Activated CD8-positive, alpha-beta memory T cell treated with anti-CD3 and anti-CD28 coated beads for 36 hours (primary cell): Measurements from ENCODE around the gene FCMR. TPM values are rescaled to one million over a fixed set of nuclear protein-coding genes. Genes with fewer than 3 reads are reported as not detected.

Source experiments
- CTCF ChIA-PET: fragments of 350-600 bp; sonication (Branson Sonifier 250); formaldehyde crosslinking; loops from one replicate; lab custom pipeline; 2021; ENCODE audit warnings: antibody characterized with exemption; lab: Charles Lee
- POLR2A ChIA-PET: fragments of 350-600 bp; sonication (Branson Sonifier 250); formaldehyde crosslinking; loops from one replicate; lab custom pipeline; 2021; ENCODE audit warnings: antibody characterized with exemption; lab: Charles Lee
- total RNA-seq, 2 experiments: library from RNA; stranded (reverse); gene quantifications; one replicate each; pipeline ENCODE4 v1.2.3, GENCODE V29; 2021

FCMR gene
- total RNA-seq, 2 experiments from 2014 or later, result 53.1 to 56.4 TPM

DNA sequence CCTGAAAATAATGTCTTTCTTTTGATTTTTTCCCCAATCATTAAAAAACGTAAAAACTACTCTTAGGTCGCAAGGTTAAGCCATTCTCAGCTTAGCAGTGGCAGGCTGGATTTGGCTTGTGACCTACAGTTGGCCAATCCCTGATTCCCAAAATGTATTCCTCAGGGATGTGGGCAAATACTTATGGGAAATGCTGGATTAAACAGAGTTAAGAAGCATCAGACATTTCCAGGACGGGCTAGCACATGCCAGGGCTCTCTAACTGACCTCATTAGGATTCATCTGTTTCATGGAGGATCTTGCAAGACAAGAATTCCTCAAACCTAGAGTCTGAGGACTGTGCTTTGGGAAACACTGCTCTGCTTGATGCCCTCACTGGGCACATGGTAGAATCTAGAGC lies 25.5 kb downstream of the FCMR start:
- ChIA-PET POLR2A (no interaction called here), CTCF (interaction anchor here (1.0 to 2.2 kb wide), 2 partner anchors 15 to 31 kb away, joined by 3 to 7 read pairs; partner anchors contain the start of gene IL20)

DNA sequence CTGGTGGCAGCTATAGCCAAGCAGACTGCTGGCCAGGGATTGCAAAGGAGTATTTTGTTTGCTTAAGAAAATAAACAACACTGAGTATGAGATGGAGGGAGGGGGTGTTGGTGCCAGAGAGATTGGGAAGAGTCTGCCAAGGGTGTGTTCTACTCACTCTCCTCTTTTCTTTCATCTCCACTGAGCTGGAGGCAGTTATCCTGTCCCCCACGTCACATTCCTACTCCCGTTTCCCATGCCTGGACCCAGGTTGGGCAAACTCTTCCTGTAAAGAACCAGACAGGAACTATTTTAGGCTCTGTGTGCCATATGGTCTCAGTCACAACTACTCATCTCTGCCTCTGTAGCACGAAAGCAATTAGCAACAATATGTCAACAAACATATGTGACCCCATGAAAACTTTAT lies 25.9 kb downstream of the FCMR start:
- POLR2A ChIA-PET, result no interaction called here
- CTCF ChIA-PET, result interaction anchor here (0.7 to 2.2 kb wide), 4 partner anchors 9 to 31 kb away, joined by 3 to 7 read pairs (median 3); partner anchors contain the start of gene IL20

DNA sequence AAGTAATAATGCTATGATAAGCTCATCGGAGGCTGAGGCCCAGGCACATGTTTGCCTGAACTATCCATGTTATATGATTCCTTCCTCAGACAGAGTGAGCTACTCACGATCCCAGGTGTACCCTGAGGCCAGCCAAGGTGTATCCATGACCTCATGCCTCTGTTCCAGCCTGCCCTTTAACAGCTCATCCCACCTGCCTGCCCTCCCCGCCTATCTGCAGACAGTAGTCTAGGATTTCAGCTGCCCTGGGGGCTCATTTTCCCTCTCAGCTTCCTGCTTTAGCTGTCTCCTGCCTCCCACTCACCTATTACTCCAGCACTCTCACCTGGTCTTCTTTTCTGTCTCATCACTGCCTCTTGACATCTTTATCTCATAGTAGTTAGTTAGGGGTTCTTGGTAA lies 26.4 kb downstream of the FCMR start:
- CTCF ChIA-PET, result interaction anchor here (0.7 to 1.2 kb wide), 2 partner anchors 10 to 14 kb away, joined by 3 read pairs; no protein-coding TSS in a partner anchor
- POLR2A ChIA-PET, result no interaction called here

DNA sequence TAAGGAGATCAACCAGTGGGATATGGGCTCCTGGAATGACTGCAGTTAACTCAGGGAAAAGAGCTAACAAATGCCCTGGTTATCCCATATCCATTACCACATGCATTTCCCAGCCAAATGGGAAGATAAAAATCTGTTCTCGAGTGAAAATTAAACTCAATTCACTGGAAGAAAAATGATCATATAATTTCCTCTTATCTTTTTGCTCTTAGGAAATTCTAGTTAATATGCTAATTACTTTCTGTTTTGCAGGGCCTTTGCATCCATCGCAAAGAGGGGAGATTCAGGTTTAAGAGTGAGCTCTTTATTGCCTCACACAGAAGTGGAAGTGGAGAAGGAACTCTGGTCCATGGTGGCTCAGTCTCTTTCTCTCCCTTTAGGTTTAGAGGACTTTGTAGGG lies 28.4 kb downstream of the FCMR start:
- POLR2A ChIA-PET, result no interaction called here
- CTCF ChIA-PET, result interaction anchor here (1.0 to 1.6 kb wide), 2 partner anchors 9 to 40 kb away, joined by 3 to 4 read pairs; no protein-coding TSS in a partner anchor

DNA sequence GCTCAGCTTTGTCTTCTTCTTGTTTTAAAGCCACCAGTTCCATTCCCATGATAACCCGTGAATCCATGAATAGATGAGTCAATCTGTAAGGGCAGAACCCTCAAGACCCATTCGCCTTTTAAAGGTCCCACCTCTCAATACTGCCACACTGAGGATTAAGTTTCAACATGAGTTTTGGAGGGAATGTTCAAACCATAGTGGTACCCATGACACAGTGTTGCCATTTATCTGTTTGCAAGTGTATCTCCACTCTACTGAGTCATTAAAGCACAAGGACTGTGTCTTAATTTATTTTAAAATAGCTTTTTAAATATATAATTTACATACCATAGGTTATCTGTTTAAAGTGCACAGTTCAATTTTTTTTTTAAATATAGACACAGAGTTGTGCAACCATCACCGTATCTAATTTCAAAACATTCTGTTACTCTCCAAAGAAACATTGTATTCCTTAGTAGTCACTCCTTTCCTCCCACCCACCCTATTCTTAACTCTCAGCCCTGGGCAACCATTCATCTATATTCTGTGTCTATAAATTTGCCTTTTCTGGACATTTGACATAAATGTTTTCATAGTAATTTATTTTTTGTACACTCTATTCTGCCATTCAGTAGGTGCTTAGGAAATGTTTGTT lies 29.3 kb downstream of the FCMR start:
- ChIA-PET POLR2A (no interaction called here), CTCF (interaction anchor here (1.0 kb wide), 1 partner anchor 41 kb away, joined by 4 read pairs; no protein-coding TSS in a partner anchor)

DNA sequence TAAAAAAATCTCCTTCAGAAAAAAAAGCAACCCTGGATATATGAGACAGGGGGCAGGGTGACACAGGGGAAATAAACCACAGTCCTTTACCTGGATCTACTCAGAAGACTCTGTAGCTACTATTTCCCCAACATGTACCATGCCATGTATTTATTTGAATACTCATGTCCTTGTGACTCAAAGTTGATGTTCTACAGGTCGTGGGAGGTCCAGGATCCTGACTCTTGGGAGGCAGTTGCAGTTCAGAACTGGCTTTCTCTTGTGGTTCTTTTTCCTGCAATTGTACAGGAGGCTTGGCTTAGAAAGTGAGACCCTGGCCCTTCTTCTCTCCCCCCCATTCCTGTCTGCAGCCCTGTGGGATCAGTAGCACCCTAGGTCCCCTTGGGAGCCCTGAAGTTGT lies 30.3 kb downstream of the FCMR start:
- CTCF ChIA-PET, result no interaction called here

DNA sequence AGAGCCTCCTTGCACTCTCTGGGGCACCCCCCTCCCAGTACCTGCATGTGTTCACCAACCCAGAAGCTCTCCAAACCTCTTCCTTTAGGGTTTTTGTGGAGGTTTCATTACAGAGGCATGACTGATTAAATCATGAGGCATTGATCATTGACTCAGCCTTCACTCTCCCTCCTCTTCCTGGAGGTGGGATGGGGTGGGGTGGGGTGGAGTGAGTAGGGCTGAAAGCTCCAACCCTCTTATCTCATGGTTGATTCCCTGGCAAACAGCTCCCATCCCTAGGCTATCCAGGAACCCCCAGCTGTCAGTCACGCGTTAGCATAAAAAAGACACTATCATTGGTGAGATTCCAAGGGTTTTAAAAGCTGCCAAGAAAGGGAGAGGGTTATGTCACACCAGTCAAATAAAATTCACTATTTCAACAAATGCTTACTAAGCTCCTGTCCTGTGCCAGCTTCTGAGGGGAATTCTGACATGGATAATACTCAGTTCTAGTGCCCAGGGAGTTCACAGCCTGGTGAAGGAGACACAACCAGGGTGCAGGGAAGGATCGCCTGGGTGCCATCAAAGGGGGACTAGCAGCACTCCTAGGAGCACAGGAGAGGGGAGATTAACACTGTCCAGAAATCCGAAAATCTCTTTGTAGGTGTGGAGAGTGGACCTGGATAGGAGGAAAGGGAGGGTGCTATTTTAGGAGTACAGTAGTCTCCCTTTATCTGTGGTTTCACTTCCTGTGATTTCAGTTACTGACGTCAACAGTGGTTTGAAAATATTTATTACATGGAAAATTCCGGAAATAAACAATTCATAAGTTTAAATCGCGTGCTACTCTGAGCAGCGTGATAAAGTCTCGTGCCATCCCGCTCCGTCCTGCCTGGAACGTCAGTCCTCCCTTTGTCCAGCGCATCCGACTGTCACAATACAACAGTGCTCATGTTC lies 31.3 kb downstream of the FCMR start:
- CTCF ChIA-PET, result no interaction called here
- POLR2A ChIA-PET, result no interaction called here

More for the DNA sequence above, 30.3 kb downstream of the FCMR start:
- POLR2A ChIA-PET, result no interaction called here

DNA sequence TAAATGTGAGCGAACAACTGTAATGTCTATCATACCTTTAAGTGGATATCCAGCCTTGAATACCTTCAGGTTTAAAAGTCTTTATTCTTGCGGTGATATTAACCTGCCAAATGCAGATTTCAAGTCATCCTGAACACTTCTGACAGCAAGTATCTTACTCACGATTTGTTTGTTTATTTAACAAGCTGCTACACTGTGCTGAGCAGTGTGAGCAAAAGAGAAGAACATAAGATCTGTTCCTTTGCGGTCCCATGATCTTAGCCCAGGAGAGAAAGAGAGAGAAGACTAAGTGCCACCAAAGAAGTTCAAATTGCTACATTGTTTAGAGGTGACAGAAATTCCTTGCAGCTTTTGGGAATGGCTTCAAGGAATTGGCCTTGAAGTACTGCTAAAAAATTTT lies 34.0 kb downstream of the FCMR start:
- CTCF ChIA-PET, result interaction anchor here (0.6 to 1.0 kb wide), 2 partner anchors 106 to 162 kb away, joined by 3 to 4 read pairs; no protein-coding TSS in a partner anchor
- POLR2A ChIA-PET, result no interaction called here

DNA sequence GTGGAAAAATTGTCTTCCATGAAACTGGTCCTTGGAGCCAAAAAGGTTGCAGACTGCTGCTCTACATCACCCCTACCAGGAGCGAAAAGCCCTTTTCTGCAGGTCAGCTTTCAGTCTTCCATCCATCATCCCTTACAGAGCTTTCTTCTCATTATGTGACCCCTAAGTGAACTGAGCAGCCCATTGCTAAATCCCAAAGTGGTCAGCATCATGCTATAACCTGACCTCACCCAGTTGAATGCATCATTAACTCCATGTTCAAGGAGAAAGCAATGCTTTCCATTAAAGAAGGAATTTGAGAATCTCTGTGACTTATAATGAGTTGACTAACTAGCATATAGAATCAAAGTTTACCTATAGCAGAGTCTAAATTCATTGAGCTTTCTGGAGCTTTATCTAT lies 34.9 kb downstream of the FCMR start:
- ChIA-PET CTCF (interaction anchor here (0.7 kb wide), 1 partner anchor 49 kb away, joined by 3 read pairs; no protein-coding TSS in a partner anchor), POLR2A (no interaction called here)

DNA sequence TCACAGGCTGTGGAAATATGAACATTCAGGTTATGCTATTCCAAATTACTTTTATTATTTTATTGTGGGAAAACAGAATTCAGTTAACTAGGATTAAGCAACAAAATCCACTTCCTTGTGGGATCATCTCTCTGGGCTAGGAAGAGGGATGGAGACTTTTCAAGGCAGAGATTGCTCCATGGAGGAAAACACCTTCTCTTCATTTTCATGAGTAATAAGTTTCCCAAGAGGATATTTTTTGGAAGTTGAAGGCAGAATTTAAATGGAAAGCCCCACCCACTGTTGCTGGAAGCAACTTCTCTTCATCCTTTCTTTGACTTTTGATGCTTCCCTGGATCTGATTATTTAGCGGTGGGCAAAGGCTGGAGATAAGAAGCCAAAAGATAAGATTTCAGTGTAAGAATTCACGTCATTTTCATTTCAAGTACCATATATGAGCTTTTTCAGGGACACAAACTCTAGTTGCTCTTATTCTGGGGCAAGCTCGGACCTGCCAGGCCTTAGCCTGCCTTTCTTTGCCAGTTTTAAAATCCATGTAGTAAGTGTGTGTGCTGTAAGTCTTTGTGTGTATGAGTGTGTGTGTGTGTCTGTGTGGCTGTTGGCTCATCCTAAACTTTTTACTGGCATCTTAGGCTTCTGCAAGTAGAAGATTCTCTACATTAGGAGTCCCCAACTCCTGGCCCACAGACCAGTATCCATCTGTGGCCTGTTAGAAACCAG lies 36.2 kb downstream of the FCMR start:
- CTCF ChIA-PET, result interaction anchor here (0.9 to 2.0 kb wide), 2 partner anchors 27 to 28 kb away, joined by 3 to 6 read pairs; no protein-coding TSS in a partner anchor
- POLR2A ChIA-PET, result no interaction called here

DNA sequence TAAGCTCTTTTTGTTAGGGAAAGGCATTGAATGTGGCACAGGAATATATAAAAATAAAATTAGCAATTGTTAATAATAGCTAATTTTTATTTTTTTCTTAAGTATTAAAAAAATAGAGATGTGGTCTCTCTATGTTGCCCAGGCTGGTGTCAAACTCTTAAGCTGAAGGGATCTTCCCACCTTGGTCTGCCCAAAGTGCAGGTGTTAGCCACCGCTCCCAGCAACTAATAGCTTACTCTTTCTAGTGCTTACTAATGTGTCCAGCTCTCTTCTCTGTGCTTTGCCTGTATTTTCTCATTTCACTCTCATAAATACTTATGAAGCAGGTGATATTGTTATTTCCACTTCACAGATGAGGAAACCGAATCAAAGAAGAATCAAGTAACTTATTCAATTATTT lies 37.9 kb downstream of the FCMR start:
- ChIA-PET CTCF (interaction anchor here (0.8 to 2.0 kb wide), 3 partner anchors 10 to 30 kb away, joined by 3 to 6 read pairs (median 3); no protein-coding TSS in a partner anchor), POLR2A (no interaction called here)

DNA sequence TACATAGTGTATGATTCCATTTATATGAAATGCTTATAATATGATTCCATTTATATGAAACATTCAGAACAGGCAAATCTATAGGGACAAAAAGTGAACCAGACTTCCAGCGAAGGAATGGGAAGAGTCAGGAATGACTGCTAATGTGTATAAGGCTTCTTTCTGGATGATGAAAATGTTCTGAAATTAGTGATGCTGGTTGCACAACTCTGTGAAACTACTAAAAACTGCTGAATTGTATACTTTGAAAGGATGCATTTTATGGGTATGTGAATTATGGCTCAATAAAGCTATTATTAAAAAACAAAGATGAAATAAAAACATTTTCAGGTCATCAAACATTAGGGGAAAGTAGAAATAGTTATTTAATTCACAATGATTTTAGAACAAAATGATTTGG lies 38.6 kb downstream of the FCMR start:
- POLR2A ChIA-PET, result no interaction called here
- CTCF ChIA-PET, result interaction anchor here (1.0 to 2.0 kb wide), 2 partner anchors 29 to 31 kb away, joined by 3 to 6 read pairs; no protein-coding TSS in a partner anchor

DNA sequence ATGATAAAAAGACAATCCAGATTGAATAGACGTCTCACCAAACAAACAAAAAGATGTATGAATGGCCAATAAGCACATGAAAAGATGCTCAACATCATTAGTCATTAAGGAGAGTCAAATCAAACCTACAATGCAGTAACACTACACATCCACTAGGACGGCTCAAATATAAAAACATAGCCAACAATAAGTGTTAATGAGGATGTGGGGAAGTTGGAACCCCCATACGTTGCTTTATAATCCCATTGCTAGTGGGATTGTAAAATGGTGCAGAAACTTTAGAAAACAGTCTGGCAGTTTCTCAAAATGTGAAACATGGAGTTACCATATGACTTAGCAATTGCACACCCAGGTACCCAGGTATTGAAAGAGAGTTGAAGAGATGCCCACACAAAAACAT lies 39.2 kb downstream of the FCMR start:
- CTCF ChIA-PET, result no interaction called here
- POLR2A ChIA-PET, result no interaction called here

DNA sequence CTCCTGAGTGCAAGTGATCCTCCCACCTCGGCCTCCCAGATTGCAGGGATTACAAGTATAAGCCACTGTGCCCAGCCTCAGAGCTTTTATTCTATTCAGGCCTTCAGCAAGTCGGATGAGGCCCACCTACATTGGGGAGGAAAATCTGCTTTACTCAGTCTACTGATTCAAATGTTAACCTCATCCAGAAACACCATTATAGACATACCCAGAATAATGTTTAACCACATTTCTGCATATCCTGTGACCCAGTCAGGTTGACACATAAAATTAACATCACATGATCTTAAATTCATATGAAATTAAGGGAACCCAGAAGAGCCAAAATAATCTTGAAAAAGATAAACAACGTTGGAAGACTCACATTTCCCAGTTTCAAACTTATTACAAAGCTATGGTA lies 41.4 kb downstream of the FCMR start:
- CTCF ChIA-PET, result interaction anchor here (0.7 kb wide), 1 partner anchor 72 kb away, joined by 3 read pairs; no protein-coding TSS in a partner anchor
- POLR2A ChIA-PET, result no interaction called here

DNA sequence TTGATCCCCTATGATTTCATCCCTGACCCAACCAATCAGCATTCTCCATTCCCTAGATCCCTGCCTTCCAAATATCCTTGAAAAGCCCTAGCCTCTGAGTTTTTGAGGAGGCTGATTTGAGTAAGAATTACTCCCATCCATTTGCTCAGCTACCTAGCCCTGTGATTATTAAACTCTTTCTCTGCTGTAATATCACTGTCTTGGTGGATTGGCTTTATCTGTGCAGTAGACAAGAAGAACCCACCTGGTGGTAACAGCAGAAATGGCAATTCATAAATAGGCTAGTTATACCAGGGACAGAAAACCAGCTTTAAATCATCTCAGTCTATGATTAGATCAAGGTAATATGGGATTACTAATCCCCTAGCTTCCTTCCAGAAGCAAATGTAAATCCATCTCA lies 43.3 kb downstream of the FCMR start:
- POLR2A ChIA-PET, result no interaction called here
- CTCF ChIA-PET, result interaction anchor here (1.5 kb wide), 1 partner anchor 13 kb away, joined by 7 read pairs; the partner anchor contains the start of gene IL20

DNA sequence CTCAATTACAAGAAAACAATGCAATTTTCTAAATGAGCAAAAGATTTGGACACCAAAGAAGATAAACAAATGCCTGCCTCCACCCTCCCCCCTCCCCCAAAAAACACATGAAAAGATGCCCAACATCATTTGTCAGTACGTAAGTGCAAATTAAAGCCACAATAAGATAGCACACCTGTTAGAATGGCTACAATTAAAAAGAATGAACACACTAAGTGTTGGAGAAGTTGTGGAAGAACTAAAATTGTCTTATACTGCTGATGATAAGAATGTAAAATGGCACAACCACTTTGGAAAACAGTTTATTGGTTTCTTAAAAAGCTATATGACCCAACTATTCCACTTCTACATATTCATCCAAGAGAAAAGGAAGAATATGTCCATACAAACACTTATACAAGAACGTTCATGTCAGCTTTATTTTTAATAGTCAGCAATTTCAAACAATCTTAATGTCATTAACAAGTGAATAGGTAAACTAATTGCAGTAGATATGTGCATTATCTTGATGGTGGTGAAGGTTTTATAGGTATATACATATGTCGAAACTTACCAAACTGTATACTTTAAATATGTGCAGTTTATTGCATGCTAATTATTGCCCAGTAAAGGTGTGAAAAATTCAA lies 45.9 kb downstream of the FCMR start:
- POLR2A ChIA-PET, result no interaction called here
- CTCF ChIA-PET, result no interaction called here

DNA sequence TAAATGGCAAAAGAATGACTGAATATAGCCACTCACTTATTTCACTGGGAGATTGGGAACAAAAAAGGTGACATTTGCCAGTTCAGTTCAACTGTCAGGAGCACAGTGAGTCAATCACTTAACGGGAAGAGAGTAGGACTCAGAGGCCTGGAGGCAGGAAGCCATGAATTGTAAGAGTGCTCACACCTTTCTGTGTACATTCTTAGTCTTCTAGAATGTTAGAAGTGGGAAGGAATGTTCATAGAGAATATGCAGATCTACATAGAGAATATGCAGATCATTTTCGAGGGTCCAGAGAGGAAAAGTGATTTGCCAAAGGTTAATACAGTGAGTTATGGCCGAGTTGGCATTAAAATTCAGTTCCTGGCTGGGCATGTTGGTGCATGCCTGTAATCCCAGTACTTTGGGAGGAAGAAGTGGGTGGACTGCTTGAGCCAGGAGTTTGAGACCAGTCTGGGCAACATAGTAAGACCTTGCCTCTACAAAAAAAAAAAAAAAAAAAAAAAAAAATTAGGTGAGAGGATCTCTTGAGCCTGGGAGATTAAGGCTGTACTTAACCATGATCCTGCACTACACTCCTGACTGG lies 48.0 kb downstream of the FCMR start:
- CTCF ChIA-PET, result no interaction called here
- POLR2A ChIA-PET, result no interaction called here

DNA sequence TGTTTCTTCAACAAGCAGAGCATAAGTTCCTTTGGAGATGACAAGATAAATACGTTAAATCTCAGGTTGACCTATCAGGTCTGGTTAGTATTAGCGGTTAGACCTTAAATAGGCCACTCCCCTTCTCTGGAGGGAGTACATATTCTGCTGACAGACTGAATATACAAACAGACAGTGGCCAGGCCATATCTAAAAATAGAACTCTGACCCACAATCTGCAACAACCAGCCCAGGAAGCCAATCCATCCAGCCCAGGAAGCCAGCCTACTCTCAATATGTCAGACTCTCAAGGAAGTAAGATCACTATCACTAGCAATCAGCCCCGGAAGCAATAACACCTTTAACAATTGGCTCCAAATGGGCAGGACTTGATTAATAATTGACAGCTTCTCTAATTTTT lies 49.6 kb downstream of the FCMR start:
- POLR2A ChIA-PET, result no interaction called here
- CTCF ChIA-PET, result interaction anchor here (0.8 to 2.3 kb wide), 2 partner anchors 11 to 40 kb away, joined by 3 to 9 read pairs; no protein-coding TSS in a partner anchor
